DMS 273 (cell line): ENCODE results near the gene PACRG.

ENCODE experiments used
- DNase-seq: peaks from one replicate; lab custom pipeline; 2025; ENCODE audit not compliant: unreplicated experiment; lab: John Stamatoyannopoulos, UW

Gene PACRG

DNA sequence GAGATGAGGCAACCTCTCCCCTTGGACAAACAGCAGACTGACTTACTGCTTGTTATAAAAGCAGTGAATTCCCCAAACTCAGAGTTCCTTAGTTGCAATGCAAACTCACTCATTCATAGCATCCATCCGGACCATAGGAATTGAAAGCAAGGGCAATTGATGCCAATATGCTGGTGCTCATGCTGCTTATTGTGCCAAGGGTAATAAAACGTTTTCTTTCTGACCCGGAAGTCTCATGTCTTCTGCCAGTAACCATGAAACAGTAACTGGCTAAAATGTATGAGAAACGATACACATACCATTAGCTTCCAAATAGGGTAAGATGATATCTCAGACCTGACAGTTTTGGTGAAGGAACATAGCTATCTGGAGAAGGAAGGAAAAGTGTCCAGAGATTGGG, 18.3 kb upstream of the PACRG start:
- no peak for DNase-seq

DNA sequence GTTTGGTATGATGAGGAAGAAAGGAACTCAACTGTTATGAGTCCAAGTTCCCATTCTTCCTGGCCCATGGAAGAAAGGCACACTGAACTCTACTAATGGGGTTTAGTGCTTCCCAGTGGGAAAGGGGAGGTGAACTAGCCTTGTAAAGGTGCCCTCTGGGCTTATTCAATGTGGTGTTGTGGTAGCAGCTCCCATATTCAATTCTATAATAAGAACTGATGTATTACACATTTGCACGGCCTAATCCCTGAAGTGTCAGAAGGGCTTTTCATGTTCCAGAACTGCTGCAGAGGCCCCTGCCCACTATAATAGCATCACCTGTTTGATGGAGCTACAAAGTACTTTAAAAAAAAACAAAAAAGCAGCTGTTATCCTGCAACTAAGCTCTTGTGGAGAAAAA, 17.4 kb upstream of the PACRG start:
- no peak for DNase-seq

DNA sequence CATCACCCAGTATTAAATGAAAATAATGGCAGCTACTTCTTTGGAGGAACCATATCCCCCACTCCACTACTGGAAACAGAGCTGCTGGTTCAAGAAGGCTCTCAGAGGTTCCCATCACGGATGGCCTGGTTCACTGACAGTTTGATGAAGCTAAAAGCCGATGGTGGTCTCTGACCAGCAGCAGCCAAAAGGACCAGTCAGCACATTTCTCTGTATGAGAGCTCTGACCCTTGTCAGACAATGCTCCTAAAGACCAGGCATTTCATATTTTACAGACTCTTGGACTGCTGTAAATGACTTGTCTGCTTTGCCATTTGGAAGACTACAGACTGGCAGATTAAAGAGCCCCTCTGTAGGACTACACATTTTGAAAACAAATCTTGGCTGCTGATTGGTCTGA, 16.8 kb upstream of the PACRG start:
- DNase-seq = no peak

DNA sequence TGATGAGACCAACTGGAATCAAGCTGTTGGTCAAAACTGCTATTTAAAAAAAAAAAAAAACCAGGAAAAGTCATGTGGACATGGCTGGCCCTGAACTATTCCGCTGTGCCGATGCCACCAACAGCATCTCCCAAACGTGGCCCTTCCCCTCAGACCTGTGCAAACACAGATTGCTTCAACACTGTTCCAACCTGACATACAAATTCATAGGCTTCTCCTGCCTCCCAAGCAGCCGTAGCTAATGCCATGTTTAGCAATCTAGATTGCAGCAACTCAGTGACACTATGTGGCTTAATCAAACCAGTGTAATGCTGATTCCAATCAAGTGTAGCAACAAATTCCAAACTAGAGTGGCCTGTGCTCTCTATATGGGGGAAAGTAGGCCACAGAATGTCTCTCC, 16.4 kb upstream of the PACRG start:
- DNase-seq = no peak

- no peak for DNase-seq
Observed at GRCh38 chr6:162712694-162713093, 15.1 kb upstream of the PACRG start.

GRCh38 chr6:162713974-162714780, 13.6 kb upstream of the PACRG start:
- DNase-seq = no peak

- no peak for DNase-seq
Observed at GRCh38 chr6:162715601-162716000, 12.2 kb upstream of the PACRG start.

GRCh38 chr6:162719528-162719927, 8.2 kb upstream of the PACRG start:
- DNase-seq = no peak

- no peak for DNase-seq
Observed at GRCh38 chr6:162721404-162721687, 6.4 kb upstream of the PACRG start.

DNA sequence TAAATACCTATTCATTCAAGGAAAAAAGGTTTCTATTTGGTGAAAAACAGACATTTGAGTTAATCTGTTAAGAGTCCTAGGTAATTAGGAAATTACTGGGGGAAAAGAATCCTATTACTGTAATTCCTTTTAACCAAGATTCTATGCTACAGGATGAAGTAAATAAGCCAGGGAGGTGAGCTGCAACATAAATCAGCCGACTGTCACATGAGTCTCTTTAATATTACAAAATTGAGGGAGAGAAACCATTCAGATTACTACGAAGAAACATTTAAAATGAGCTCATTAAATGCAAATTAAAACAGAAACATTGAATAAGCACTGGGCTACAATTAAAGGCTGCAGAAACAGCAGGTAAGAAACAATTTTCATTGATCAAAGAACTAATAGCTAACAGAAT, 5.5 kb upstream of the PACRG start:
- DNase-seq = no peak

DNA sequence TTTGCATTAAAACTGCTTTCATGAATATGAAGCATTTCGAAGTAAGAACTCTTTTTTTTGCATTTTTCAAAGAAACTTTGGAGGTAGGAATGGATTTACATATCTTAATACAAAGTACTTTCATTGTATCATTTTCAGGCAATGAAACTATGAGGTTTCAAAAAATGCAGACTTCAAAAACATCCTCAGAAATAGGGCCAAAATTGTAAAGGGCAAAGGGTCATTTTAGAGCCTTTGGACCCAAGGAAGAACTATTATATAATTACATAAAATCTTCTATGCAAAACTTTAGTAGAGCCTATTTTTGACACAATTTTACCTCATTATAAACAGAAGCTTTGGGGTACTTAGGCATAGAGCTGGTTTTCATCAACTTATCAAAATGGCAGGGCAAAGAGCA, 5.1 kb upstream of the PACRG start:
- no peak for DNase-seq

GRCh38 chr6:162726947-162727321, 840 bp upstream of the PACRG start:
- peak; percentile 56 for DNase-seq

DNA sequence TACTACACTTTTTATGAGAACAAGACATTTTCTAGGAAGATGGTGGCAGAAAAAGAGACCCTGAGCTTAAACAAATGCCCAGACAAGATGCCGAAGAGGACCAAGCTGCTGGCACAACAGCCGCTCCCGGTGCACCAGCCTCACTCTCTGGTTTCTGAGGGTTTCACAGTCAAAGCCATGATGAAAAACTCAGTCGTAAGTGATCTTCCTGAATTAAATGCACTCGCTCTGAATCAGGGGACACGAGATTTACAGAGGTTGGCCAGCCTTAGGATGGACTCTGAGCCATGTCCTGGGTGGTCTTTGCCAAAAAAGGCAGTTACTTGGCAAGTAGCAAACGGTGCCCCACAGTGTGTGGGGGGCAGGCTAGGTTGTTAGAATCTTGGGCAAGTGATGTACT, 423 bp downstream of the PACRG start:
- no peak for DNase-seq

DNA sequence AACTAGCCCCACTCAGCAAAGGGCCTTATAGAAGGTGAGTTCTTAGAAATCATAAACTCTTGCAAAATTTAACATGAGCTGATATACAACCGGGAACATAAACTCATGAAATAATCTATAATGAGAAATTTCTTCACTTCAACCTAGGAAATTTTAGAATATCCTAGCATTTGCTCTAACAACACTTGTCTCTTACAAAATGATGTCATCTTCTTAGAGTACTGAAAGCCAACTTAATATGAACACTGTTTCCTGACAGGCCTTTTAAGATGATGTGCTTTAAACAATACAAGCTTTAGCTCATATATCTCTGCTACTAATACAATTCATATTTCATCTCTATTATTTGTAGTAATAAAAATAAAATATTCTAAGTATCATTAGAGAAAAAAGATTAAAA, 932 bp downstream of the PACRG start:
- DNase-seq = no peak

- no peak for DNase-seq
Observed at GRCh38 chr6:162730502-162730901, 2.7 kb downstream of the PACRG start.

DNA sequence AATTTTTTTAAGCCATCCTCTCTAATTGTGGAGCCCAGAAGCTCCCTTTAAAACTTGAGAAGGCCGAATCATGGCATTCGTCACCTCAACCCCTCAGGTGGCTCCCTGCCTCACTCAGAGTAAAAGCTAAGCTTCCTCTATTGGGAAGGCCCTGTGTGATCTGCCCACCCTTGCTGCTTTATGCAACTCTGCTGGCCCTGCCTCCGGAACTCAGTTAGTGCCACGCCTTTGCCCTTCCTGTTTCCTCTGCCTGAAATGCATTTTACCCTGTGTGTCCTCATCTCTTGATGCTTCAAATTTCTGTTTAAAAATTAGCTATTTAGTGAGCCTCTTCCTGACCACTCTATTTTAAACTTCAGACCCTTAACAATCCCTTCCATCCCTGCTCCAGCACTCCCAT, 5.7 kb downstream of the PACRG start:
- no peak for DNase-seq

- DNase-seq = peak; percentile 27
Observed at GRCh38 chr6:162736961-162737360, 9.2 kb downstream of the PACRG start.

GRCh38 chr6:162750776-162751175, 23.0 kb downstream of the PACRG start:
- DNase-seq = no peak

DNA sequence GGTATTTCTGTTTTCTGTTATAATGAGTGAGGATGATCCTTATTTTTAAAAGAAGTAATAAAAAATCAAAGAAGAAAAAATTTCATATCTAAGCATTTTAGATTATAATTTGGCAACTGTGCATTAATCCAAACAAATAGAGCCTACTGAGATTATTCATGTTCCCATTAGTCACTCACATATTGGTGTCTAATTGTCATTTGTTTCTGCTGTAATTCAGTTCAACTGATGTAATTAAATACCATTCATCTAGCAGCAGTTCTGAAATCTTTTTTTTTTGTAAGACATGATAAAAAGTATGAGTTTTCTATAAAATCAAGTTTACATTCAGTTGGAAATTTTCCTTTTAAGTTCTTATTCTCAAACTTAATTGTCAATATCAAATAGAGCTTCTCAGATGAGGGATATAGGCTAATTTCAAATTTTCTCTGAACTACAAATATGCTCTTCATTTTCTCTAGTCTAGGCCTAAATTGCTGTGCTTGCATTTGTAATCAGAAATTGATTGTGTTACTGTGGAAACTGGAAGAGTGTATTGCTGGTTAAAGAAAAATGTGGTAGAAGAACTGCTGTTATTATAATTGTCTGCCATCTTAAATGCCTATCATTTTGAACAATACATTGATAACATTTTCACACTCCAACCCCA, 23.6 kb downstream of the PACRG start:
- DNase-seq = no peak

- DNase-seq = no peak
Observed at GRCh38 chr6:162753775-162754174, 26.0 kb downstream of the PACRG start.

GRCh38 chr6:162770136-162770535, 42.4 kb downstream of the PACRG start:
- DNase-seq = no peak

GRCh38 chr6:162770955-162771354, 43.2 kb downstream of the PACRG start:
- DNase-seq = no peak

GRCh38 chr6:162772466-162772865, 44.7 kb downstream of the PACRG start:
- DNase-seq = no peak
